HuH-7 (cell line): Measurements from ENCODE around the gene PTRH2.

Experiments
- DNase-seq: peaks from one replicate; pipeline ENCODE4 v3.0.0; 2011; ENCODE audit warnings: low spot score

Gene PTRH2

DNA sequence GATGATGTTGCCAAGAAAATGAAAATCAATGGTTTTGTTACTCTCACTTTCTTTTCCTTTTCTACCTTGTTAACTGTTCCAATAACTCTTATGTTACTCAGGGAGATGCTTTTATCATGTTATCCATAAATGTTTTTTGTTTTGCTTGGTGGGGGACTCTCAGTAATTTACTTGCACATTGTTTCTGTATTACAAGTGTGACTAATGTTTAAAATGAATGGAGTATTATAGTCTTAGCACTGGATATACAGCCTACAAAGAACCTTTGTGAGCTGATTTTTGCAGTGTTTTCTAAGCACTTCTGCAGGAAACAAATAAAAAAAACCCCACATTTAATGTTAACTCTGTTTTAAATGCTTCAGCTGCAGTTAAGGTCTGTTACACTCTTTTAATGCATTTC lies 12.3 kb upstream of the PTRH2 start:
- DNase-seq, result no peak

- DNase-seq, result no peak
These were observed 9.2 kb upstream of the PTRH2 start for GRCh38 chr17:59716427-59716826.

DNA sequence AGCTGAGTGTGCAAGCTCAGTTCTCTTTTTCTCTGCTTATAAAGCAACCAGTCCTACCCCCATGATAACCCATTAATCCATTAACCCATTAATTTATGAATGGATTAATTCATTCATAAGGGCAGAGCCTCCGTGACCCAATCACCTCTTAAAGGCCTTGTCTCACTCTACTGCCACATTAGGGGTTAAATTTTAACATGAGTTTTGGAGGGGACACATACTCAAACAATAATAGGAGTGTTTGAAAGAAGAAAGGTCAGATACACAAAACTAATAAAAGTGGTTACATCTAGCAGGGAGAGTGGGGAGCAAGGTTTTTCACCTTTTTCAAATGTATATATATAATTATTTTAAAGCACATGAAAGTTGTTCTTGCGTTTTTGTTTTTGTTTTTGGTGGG lies 7.0 kb upstream of the PTRH2 start:
- no peak for DNase-seq

DNA sequence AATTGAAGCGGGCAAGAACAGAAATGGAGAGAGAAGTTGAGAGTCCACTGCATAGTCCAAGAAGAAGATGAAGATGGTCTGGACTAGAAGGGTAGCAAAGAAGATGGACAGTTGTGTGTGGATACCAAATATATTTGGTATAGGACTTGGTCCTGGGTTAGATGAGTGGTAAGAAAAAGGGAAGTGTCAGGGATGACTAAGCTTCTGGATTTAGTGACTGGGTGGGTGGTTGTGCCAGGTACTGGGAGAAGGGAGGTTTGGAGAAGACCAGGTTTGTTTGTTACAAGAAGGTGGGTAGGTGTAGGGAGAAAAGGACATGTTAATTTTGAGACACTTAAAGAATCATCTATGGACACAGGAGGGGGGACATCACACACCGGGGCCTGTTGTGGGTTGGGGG lies 5.6 kb upstream of the PTRH2 start:
- DNase-seq, result no peak

DNA sequence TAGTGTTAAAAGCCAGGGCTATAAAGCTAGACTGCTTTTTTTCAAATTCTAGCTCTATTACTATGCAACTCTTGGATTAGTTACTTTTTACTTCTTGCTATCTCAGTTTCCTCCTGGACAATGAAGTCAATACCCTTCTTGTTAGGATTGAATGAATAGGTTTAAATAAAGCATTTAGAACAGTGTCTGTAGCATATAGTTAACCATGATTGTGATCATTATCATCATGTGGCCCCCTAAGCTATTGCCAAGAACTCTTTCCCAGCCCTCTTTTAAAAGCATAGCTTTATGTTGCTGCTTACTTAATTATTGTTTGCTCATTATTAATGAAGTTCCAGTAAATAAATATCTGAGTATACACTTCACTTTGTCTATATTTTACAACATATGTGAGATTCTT lies 4.7 kb upstream of the PTRH2 start:
- no peak for DNase-seq

DNA sequence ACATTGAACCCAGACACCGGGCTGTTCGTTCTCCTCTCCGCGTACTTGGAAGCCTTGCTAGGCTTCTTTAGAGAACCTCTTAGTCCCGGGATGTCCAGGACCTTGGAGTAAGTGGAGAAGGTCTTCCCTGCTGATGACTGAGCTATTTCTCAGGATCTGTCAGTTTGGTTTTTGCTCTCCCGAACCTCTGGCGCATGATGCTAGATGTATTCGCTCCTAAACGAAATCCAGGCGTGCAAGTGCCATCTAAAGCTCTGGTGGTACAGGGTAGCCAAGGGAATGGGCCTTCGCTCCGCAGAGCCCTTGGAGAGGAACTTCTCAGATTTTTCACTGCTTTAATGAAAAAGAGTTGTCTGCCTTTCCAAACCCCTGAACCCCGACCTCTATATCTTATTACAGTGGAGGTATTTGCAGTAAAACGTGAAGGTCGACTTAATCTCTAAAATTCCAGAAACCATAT lies 771 bp upstream of the PTRH2 start:
- no peak for DNase-seq

GRCh38 chr17:59702304-59702703 lies 4.9 kb downstream of the PTRH2 start:
- no peak for DNase-seq

DNA sequence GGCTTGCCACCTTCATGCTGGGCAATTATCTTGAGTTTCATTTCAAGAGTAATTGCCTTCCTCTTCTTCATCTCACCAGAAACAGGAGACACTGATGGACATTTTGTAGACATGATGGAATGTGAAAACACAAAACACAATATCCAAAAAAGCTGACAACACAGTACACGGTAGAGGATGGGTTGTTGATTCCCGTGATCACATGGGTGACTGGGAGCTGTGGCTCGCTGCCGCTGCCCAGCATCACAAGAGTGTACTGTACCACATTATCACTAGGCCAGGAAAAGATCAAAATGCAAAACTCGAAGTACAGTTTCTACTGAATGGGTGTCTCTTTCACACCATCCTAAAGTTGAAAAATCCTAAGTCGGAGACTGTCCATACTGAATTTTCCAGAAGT lies 7.4 kb downstream of the PTRH2 start:
- no peak for DNase-seq

DNA sequence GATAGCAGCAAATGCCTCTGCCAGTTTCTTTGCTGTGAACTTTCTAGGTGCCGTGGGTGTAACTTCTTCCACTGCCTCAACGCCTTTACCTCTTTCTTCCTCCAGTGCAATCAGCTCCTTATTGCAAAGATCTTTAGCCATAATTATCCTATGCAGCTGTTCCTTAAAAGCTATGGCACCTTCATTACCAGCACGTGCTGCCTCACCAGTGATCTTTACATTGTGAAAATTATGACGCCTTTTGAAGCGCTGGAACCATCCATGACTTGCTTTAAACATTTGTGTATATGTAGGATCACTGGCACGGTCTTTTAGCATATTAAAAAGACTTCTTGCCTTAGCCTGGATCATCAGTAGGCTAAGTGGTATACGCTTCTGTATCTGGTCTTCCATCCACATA lies 8.0 kb downstream of the PTRH2 start:
- no peak for DNase-seq

- no peak for DNase-seq
These were observed 9.1 kb downstream of the PTRH2 start for GRCh38 chr17:59698143-59698542.

DNA sequence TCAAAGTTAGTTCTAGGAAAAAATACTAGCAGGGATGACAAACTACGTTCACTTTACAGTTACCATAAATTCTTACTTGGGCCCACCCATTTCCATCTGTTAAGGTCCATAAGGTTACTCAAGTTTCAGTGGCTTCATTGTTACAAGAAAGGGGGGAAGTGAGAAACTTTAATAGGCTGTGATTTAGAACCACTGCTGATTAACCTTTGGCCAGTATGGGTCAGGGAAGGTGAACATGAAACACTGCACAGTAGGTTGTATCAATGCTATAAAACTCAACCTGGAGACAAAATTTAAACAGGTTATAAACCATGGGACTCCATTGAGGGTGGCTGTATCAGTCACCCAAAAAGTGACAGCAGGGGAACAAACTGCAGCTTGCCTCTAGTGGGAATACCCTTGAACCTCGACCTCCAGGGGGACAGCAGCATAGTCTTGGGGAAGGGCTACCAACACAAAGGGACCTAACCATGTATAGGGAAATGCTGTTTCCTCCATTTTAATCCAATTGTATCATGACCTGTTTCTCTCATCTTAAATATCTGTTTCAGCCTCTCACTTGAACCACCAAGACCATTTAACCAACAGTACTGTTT lies 10.4 kb downstream of the PTRH2 start:
- DNase-seq, result no peak

GRCh38 chr17:59695945-59696681 lies 11.1 kb downstream of the PTRH2 start:
- no peak for DNase-seq

- no peak for DNase-seq
These were observed 12.9 kb downstream of the PTRH2 start for GRCh38 chr17:59694344-59694743.

- DNase-seq, result no peak
These were observed 13.6 kb downstream of the PTRH2 start for GRCh38 chr17:59693582-59693981.

- DNase-seq, result no peak
These were observed 18.7 kb downstream of the PTRH2 start for GRCh38 chr17:59688496-59688895.

DNA sequence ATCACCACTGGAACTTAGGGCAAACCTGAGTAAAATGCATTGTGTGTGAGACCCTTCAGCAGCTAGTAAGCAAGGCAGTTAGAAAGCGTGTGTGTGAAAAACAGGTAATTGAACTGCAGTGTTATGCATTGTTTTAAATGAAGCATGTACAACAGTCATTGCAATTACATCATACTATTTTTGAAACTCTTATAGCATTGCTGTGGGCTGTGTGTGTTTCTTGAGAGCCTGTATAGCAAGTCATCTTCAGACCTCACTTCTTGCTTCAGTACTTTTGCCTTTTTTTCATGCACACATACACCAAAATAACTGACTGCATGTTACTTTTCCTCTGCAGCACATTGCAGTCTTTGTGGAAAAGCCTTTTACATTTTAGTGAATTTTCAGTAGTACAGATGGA lies 19.2 kb downstream of the PTRH2 start:
- DNase-seq, result no peak

GRCh38 chr17:59684967-59685366 lies 22.3 kb downstream of the PTRH2 start:
- DNase-seq, result no peak

DNA sequence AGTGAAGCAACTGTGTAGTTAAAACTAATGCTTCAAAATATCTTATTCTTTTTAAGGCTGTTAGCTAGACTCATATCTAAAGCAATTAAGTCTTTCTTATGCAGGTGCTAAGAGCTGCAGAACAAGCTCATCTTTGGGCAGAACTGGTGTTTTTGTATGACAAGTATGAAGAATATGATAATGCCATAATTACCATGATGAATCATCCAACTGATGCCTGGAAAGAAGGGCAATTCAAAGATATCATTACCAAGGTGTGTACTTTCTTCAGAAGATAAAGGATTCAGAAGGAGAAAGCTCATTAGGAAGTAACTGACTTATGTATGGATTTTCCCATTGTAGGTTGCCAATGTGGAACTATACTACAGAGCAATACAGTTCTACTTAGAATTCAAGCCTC lies 23.9 kb downstream of the PTRH2 start:
- no peak for DNase-seq

GRCh38 chr17:59680314-59680713 lies 26.9 kb downstream of the PTRH2 start:
- DNase-seq, result no peak

DNA sequence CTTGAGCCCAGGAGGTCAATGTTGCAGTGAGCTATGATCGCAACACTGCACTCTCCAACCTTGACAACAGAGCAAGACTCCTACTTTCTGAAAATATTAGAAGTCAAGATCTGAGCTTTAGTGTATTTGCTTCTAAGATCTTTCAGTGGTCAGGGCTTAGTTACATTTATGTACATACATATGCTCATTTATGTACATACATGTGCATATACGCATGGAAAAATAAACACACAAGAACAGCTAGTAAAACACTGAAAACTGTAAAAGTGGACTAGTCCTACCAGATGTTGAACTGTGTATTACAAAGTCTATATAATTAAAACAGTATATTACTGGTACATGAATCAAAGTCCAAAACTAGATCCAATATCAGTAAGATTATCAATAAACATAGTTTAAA lies 28.3 kb downstream of the PTRH2 start:
- DNase-seq, result no peak

- DNase-seq, result no peak
These were observed 30.5 kb downstream of the PTRH2 start for GRCh38 chr17:59676716-59677115.

- no peak for DNase-seq
These were observed 32.0 kb downstream of the PTRH2 start for GRCh38 chr17:59675231-59675630.

GRCh38 chr17:59671386-59671785 lies 35.8 kb downstream of the PTRH2 start:
- no peak for DNase-seq

- DNase-seq, result no peak
These were observed 37.3 kb downstream of the PTRH2 start for GRCh38 chr17:59669944-59670343.
